GM19238 (cell line): ENCODE results near the gene YRDC.
"Not testable (repeated sequence)": the region's sequence is repeated elsewhere in the genome, so short reads cannot be mapped to it uniquely, and the experiment has no call there.

Experiments
- DNase-seq: peaks from one replicate; pipeline ENCODE4 v3.0.0; 2011; ENCODE audit warnings: low spot score; ENCODE audit not compliant: insufficient read length

The YRDC gene

GRCh38 chr1:37771440-37771839 is 36.6 kb downstream of the YRDC start:
- not testable (repeated sequence) for DNase-seq

- DNase-seq, result no peak
Measured at GRCh38 chr1:37767488-37767887, 40.5 kb downstream of the YRDC start.

- no peak for DNase-seq
Measured at GRCh38 chr1:37765916-37766664, 41.9 kb downstream of the YRDC start.

- DNase-seq, result no peak
Measured at GRCh38 chr1:37764888-37765441, 43.0 kb downstream of the YRDC start, which contains the start of gene EPHA10. Gene EPHA10 (minus strand): TSS chr1:37765120. CDS start chr1:37765066, 54 bp downstream.

- DNase-seq, result peak; percentile 37
Measured at GRCh38 chr1:37764414-37764825, 43.6 kb downstream of the YRDC start.

GRCh38 chr1:37763791-37764413 is 44.1 kb downstream of the YRDC start:
- DNase-seq, result no peak

- no peak for DNase-seq
Measured at GRCh38 chr1:37762516-37762915, 45.5 kb downstream of the YRDC start.

GRCh38 chr1:37761416-37762095 is 46.5 kb downstream of the YRDC start:
- DNase-seq, result no peak

GRCh38 chr1:37759451-37759850 is 48.6 kb downstream of the YRDC start:
- no peak for DNase-seq

- DNase-seq, result no peak
Measured at GRCh38 chr1:37755951-37756560, 52.0 kb downstream of the YRDC start.

GRCh38 chr1:37755290-37755689 is 52.7 kb downstream of the YRDC start:
- no peak for DNase-seq

- DNase-seq, result no peak
Measured at GRCh38 chr1:37753473-37754321, 54.3 kb downstream of the YRDC start.
